ENCODE results near the gene COL17A1. TPM values are rescaled to one million over a fixed set of nuclear protein-coding genes. Genes with fewer than 3 reads are reported as not detected.

COL17A1 gene
- total RNA-seq, 1 experiment from 2014 or later = 41.3 TPM

GRCh38 chr10:104119996-104120395 lies 34.3 kb upstream of the COL17A1 start:
- no peak overlapping the region for H3K4me3 ChIP-seq
- H2AFZ ChIP-seq = peak overlapping the region; percentile 94; the same call in 1 of the 2 replicates
- H3K4me2 ChIP-seq = peak overlapping the region; percentile 99
- CTCF ChIA-PET = no interaction called here
- no peaks in the 10 kb centered on the region for H3K79me2 ChIP-seq (ENCODE audit: low read depth)
- no peaks in the 10 kb centered on the region for H4K20me1 ChIP-seq (ENCODE audit: insufficient read depth)
- H3K36me3 ChIP-seq (ENCODE audit: low read depth) = no peaks in the 10 kb centered on the region
- BruUV-seq (replicated peaks) = no TSS peak
- H3K9me2 ChIP-seq (ENCODE audit: insufficient read depth) = no peaks in the 10 kb centered on the region
- H3F3A ChIP-seq (ENCODE audit: insufficient read depth, low read depth) = peaks cover 26% of the 10 kb centered on the region
- DNase-seq = no peak
- intact Hi-C loops (cut with micrococcal nuclease; ENCODE audit: unreplicated experiment) = loop anchor here (5.0 to 10.0 kb wide), 2 partner anchors 213 to 405 kb away; no protein-coding TSS in a partner anchor
- H3K9me3 ChIP-seq (ENCODE audit: insufficient read depth, low read depth) = no peaks in the 10 kb centered on the region
- H3K27me3 ChIP-seq (ENCODE audit: insufficient read depth, low read depth) = no peaks in the 10 kb centered on the region
- peak overlapping the region; percentile 97 for H3K27ac ChIP-seq
- H3K4me1 ChIP-seq (replicated peaks; ENCODE audit: insufficient read depth) = peaks cover 45% of the 10 kb centered on the region
- TF ChIP-seq CTCF (conservative IDR thresholded peaks at IDR 0.05) (no peak), EZH2 (IDR thresholded peaks at IDR 0.05; ENCODE audit: low read depth) (no peak)
- POLR2A ChIA-PET (ENCODE audit: unreplicated experiment) = interaction anchor here (0.6 to 0.7 kb wide), 2 partner anchors 37 to 90 kb away, joined by 5 to 8 read pairs; no protein-coding TSS in a partner anchor

GRCh38 chr10:104117839-104118323 lies 32.2 kb upstream of the COL17A1 start:
- Histone ChIP-seq H4K20me1 (ENCODE audit: insufficient read depth) (no peaks in the 10 kb centered on the region), H3K4me1 (replicated peaks; ENCODE audit: insufficient read depth) (peaks cover 41% of the 10 kb centered on the region), H3K4me2 (peak overlapping the region; percentile 62), H3F3A (ENCODE audit: insufficient read depth, low read depth) (peaks cover 26% of the 10 kb centered on the region), H3K4me3 (no peak overlapping the region), H2AFZ (no peak overlapping the region), H3K36me3 (ENCODE audit: low read depth) (no peaks in the 10 kb centered on the region), H3K79me2 (ENCODE audit: low read depth) (no peaks in the 10 kb centered on the region), H3K9me3 (ENCODE audit: insufficient read depth, low read depth) (no peaks in the 10 kb centered on the region), H3K9me2 (ENCODE audit: insufficient read depth) (no peaks in the 10 kb centered on the region), H3K27me3 (ENCODE audit: insufficient read depth, low read depth) (no peaks in the 10 kb centered on the region), H3K27ac (peak overlapping the region; percentile 79)
- POLR2A ChIA-PET (ENCODE audit: unreplicated experiment) = interaction anchor here (0.6 to 0.7 kb wide), 2 partner anchors 47 to 373 kb away, joined by 3 read pairs; no protein-coding TSS in a partner anchor
- BruUV-seq (replicated peaks) = no TSS peak
- CTCF ChIA-PET = interaction anchor here (0.9 kb wide), 1 partner anchor 61 kb away, joined by 4 read pairs; no protein-coding TSS in a partner anchor
- DNase-seq = peak; percentile 25 to 87
- intact Hi-C loops (cut with micrococcal nuclease; ENCODE audit: unreplicated experiment) = no loop called here
- TF ChIP-seq CTCF (conservative IDR thresholded peaks at IDR 0.05) = no peak
- TF ChIP-seq EZH2 (IDR thresholded peaks at IDR 0.05; ENCODE audit: low read depth) = no peak

- Histone ChIP-seq H3K36me3 (ENCODE audit: low read depth) (no peaks in the 10 kb centered on the region), H3K79me2 (ENCODE audit: low read depth) (no peaks in the 10 kb centered on the region), H4K20me1 (ENCODE audit: insufficient read depth) (no peaks in the 10 kb centered on the region), H3K27me3 (ENCODE audit: insufficient read depth, low read depth) (no peaks in the 10 kb centered on the region), H3K9me2 (ENCODE audit: insufficient read depth) (no peaks in the 10 kb centered on the region), H3K27ac (no peak overlapping the region), H3K4me1 (replicated peaks; ENCODE audit: insufficient read depth) (peaks cover 29% of the 10 kb centered on the region), H3F3A (ENCODE audit: insufficient read depth, low read depth) (peaks cover 24% of the 10 kb centered on the region), H2AFZ (no peak overlapping the region), H3K4me2 (no peak overlapping the region), H3K4me3 (no peak overlapping the region), H3K9me3 (ENCODE audit: insufficient read depth, low read depth) (no peaks in the 10 kb centered on the region)
- BruUV-seq (replicated peaks) = no TSS peak
- intact Hi-C loops (cut with micrococcal nuclease; ENCODE audit: unreplicated experiment) = no loop called here
- DNase-seq = no peak
- no peak for TF ChIP-seq EZH2 (IDR thresholded peaks at IDR 0.05; ENCODE audit: low read depth)
- TF ChIP-seq CTCF (conservative IDR thresholded peaks at IDR 0.05) = no peak
- ChIA-PET POLR2A (ENCODE audit: unreplicated experiment) (no interaction called here), CTCF (no interaction called here)
Observed at GRCh38 chr10:104113376-104113956, 27.8 kb upstream of the COL17A1 start.

Data from PC-9 (cell line).